ENCODE measurements around the gene INO80E. TPM values are rescaled to one million over a fixed set of nuclear protein-coding genes. Genes with fewer than 3 reads are reported as not detected.

Gene INO80E
- total RNA-seq, 1 experiment from 2014 or later = 115 TPM

- peaks cover 6% of the 10 kb centered on the region for H3K9me3 ChIP-seq (ENCODE audit: low read depth, low read length, poor library complexity, severe bottlenecking)
- peaks cover 16% of the 10 kb centered on the region for H3K4me1 ChIP-seq (ENCODE audit: insufficient read depth, low read length, poor library complexity, severe bottlenecking)
- H3K36me3 ChIP-seq (ENCODE audit: insufficient read depth, low read length, poor library complexity, severe bottlenecking) = peaks cover 49% of the 10 kb centered on the region
- BruUV-seq (replicated peaks) = no TSS peak
- H3K4me3 ChIP-seq (ENCODE audit: low read depth, low read length, poor library complexity, severe bottlenecking) = no peak overlapping the region
- intact Hi-C loops (cut with micrococcal nuclease; ENCODE audit: unreplicated experiment) = no loop called here
- CTCF ChIA-PET = no interaction called here
- TF ChIP-seq EZH2 (IDR thresholded peaks at IDR 0.05; ENCODE audit: borderline replicate concordance, low read depth, low read length, poor library complexity, severe bottlenecking) = no peak
- TF ChIP-seq, protein P1, sequence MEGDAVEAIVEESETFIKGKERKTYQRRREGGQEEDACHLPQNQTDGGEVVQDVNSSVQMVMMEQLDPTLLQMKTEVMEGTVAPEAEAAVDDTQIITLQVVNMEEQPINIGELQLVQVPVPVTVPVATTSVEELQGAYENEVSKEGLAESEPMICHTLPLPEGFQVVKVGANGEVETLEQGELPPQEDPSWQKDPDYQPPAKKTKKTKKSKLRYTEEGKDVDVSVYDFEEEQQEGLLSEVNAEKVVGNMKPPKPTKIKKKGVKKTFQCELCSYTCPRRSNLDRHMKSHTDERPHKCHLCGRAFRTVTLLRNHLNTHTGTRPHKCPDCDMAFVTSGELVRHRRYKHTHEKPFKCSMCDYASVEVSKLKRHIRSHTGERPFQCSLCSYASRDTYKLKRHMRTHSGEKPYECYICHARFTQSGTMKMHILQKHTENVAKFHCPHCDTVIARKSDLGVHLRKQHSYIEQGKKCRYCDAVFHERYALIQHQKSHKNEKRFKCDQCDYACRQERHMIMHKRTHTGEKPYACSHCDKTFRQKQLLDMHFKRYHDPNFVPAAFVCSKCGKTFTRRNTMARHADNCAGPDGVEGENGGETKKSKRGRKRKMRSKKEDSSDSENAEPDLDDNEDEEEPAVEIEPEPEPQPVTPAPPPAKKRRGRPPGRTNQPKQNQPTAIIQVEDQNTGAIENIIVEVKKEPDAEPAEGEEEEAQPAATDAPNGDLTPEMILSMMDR (conservative IDR thresholded peaks at IDR 0.05; ENCODE audit: low read depth, low read length) = no peak
- H3K27ac ChIP-seq (ENCODE audit: low read depth, low read length, poor library complexity, severe bottlenecking) = peak overlapping the region; percentile 44
- POLR2A ChIA-PET (ENCODE audit: low non-redundant PET) = no interaction called here
- DNase-seq (ENCODE audit: low spot score) = no peak
- no peaks in the 10 kb centered on the region for H3K27me3 ChIP-seq (replicated peaks; ENCODE audit: insufficient read depth, low read depth, low read length, poor library complexity)
These were observed 18.8 kb upstream of the INO80E start for GRCh38 chr16:29977063-29977825.

GRCh38 chr16:29978081-29978480 lies 18.0 kb upstream of the INO80E start:
- peaks cover 2% of the 10 kb centered on the region for H3K9me3 ChIP-seq (ENCODE audit: low read depth, low read length, poor library complexity, severe bottlenecking)
- no TSS peak for BruUV-seq (replicated peaks)
- H3K4me1 ChIP-seq (ENCODE audit: insufficient read depth, low read length, poor library complexity, severe bottlenecking) = peaks cover 16% of the 10 kb centered on the region
- no peaks in the 10 kb centered on the region for H3K27me3 ChIP-seq (replicated peaks; ENCODE audit: insufficient read depth, low read depth, low read length, poor library complexity)
- H3K36me3 ChIP-seq (ENCODE audit: insufficient read depth, low read length, poor library complexity, severe bottlenecking) = peaks cover 57% of the 10 kb centered on the region
- H3K4me3 ChIP-seq (ENCODE audit: low read depth, low read length, poor library complexity, severe bottlenecking) = no peak overlapping the region
- intact Hi-C loops (cut with micrococcal nuclease; ENCODE audit: unreplicated experiment) = no loop called here
- ChIA-PET CTCF (no interaction called here), POLR2A (ENCODE audit: low non-redundant PET) (no interaction called here)
- H3K27ac ChIP-seq (ENCODE audit: low read depth, low read length, poor library complexity, severe bottlenecking) = no peak overlapping the region
- DNase-seq (ENCODE audit: low spot score) = no peak
- TF ChIP-seq, protein P1 (conservative IDR thresholded peaks at IDR 0.05; ENCODE audit: low read depth, low read length) = no peak

DNA sequence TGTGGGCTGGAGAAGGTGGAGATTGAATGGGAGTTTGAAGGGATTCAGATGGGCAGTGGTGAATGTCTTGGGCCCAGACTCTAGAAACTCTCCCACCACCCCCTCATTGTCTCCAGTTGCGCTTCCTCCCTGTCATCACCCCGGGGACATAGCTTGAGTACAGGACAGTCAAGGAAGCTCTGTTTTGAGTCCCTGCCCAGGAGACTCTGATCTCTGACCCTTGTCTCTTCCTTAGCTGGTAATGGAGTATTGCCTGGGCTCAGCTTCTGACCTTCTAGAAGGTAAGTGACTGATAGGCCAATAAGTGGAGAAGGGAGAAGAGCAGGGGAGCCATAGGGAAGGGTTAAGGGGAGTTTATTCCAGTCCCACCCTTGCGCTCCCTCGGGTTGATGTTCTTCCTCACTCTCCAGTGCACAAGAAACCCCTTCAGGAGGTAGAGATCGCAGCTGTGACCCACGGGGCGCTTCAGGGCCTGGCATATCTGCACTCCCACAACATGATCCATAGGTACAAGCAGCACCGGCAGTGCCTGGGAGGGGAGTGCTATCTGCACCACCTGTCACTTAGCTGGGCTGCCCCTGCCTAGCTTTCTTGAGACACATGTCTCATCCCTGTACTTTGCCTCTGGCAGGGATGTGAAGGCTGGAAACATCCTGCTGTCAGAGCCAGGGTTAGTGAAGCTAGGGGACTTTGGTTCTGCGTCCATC lies 17.3 kb upstream of the INO80E start:
- Histone ChIP-seq H3K9me3 (ENCODE audit: low read depth, low read length, poor library complexity, severe bottlenecking) (no peaks in the 10 kb centered on the region), H3K27ac (ENCODE audit: low read depth, low read length, poor library complexity, severe bottlenecking) (no peak overlapping the region), H3K4me3 (ENCODE audit: low read depth, low read length, poor library complexity, severe bottlenecking) (no peak overlapping the region), H3K36me3 (ENCODE audit: insufficient read depth, low read length, poor library complexity, severe bottlenecking) (peaks cover 64% of the 10 kb centered on the region), H3K27me3 (replicated peaks; ENCODE audit: insufficient read depth, low read depth, low read length, poor library complexity) (no peaks in the 10 kb centered on the region), H3K4me1 (ENCODE audit: insufficient read depth, low read length, poor library complexity, severe bottlenecking) (peaks cover 16% of the 10 kb centered on the region)
- no peak for TF ChIP-seq EZH2 (IDR thresholded peaks at IDR 0.05; ENCODE audit: borderline replicate concordance, low read depth, low read length, poor library complexity, severe bottlenecking)
- TF ChIP-seq, protein P1 (conservative IDR thresholded peaks at IDR 0.05; ENCODE audit: low read depth, low read length) = no peak
- intact Hi-C loops (cut with micrococcal nuclease; ENCODE audit: unreplicated experiment) = no loop called here
- ChIA-PET CTCF (no interaction called here), POLR2A (ENCODE audit: low non-redundant PET) (no interaction called here)
- DNase-seq (ENCODE audit: low spot score) = no peak
- BruUV-seq (replicated peaks) = no TSS peak
